Fibroblast of skin of abdomen (primary cell): ENCODE measurements around the gene RNF111.
A peak's percentile ranks its signal among the peaks of the same experiment; 100 is the strongest.
"Not testable (repeated sequence)": the region's sequence is repeated elsewhere in the genome, so short reads cannot be mapped to it uniquely, and the experiment has no call there.

ENCODE experiments used
- DNase-seq: peaks from one replicate; pipeline ENCODE4 v3.0.0-alpha.2; 2013

RNF111 gene

GRCh38 chr15:59060348-59060747 is 72.9 kb downstream of the RNF111 start:
- no peak for DNase-seq

DNA sequence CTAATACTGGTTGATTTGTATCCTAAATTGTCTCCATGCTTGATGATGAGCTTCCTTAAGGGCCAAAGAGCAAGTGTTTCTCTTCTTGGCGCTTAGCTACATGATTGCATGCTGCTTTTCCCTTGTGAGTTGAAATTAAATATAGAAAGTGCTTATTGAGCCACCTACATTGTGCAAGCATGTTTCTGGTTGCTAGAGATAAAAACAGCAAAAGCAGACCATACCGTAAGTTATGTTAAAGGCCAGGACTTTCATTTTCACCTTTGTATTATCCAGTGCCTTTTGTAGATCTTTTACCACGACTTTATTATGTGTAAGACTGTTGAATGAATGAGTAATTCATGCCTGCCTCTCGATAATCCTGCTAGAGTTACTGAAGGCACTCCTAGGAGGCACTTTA is 75.6 kb downstream of the RNF111 start:
- no peak for DNase-seq

GRCh38 chr15:59069430-59069829 is 82.0 kb downstream of the RNF111 start:
- DNase-seq = no peak

GRCh38 chr15:59074607-59075006 is 87.1 kb downstream of the RNF111 start:
- DNase-seq = no peak

DNA sequence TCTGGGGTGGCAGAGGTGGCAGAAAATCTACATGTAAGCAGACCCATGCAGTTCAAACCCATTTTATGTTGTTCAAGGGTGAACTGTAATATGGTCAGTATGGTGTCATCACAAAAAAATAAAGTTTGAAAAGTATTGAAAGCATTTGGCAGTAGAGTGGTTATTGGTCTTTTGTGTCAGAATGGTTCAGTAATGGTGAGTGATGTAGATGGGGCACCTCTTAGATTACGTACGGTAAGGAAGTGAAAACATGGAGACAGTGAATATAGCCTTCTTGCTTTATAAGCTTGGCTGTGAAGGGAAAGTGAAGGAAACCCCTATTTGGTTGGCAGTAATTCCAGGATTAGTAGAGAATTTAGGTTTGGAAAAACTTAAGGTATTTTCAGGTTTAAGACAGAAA is 100.3 kb downstream of the RNF111 start:
- no peak for DNase-seq

DNA sequence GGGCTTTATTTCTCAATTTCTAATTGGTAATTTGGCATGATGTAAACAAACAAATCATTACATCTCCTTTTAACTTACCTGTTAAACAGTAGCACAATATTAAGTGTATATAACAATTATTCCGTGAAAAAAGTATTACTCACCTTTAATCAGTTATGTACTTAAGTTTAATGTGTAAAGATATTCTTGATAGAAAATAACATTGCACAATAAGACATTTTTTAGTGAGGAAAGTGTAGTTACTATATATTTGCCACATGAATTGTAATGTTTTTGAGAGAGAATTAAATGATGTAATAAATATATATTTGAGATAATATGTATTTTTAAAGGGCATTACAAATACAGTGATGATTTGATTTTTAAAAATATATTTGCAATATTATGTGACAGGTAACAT is 106.6 kb downstream of the RNF111 start:
- DNase-seq = no peak

GRCh38 chr15:59096429-59096828 is 109.0 kb downstream of the RNF111 start:
- DNase-seq = no peak

DNA sequence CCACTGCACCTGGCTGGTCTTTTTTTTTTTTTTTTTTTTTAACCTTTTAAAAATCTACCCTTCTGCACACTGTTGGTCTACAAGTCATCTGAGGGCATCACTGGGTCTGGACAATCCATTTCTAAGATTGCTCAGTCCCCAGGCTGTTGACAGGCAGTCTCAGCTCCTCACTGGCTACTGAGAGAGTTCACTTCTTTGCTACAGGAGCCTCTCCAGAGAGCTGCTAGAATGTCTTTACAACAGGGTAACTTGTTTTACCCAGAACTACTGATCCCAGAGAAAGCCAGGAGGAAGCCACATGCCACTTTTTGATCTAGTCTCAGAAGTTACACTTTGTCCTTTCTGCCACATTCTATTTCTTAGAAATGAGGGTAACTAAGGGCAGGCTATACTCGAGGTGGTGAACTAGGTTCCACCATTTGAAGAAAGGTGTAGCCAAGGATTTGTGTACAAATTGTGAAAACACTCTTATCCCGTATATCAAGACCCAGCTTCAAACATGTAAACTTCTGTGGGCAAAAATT is 111.8 kb downstream of the RNF111 start:
- DNase-seq = no peak

GRCh38 chr15:59104602-59104911 is 117.1 kb downstream of the RNF111 start:
- DNase-seq = no peak

DNA sequence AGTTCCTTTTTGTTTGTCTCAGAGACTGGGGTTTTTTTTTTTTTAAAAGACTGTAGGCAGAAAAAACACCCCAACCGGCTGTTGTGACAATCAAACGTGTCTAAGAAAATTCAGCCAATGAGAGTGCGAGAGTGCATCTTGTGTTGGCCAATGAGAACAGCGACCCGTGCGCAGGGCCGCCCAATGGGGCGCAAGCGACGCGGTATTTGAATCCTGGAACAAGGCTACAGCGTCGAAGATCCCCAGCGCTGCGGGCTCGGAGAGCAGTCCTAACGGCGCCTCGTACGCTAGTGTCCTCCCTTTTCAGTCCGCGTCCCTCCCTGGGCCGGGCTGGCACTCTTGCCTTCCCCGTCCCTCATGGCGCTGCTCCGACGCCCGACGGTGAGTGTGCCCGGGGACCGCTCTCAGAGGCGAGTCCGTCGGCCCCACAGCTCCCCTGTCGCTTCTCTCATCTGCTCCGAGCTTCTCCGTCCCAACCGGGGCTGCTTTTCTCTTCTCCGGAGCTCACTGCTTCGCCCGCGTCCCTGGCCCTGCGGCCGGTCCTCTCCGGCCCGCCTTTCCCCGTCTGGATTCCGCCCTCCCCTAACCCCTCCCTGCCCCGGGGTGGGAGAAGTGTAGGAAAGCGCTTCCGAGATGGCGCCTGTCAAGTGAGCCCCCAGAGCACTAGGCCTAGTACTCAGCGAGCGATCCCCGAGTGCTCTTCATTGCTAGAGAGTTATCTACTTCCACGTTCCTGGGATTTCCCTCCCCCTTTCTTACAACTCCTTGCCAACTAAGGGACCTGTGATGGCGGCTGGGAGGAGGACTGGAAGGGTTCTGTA is 117.7 kb downstream of the RNF111 start, which contains the start of gene CCNB2:
Gene CCNB2 (plus strand): TSS at position 235 of the 821 bp plus-strand sequence. CDS start 123 bp downstream, at position 358.
- peak; percentile 92 for DNase-seq

DNA sequence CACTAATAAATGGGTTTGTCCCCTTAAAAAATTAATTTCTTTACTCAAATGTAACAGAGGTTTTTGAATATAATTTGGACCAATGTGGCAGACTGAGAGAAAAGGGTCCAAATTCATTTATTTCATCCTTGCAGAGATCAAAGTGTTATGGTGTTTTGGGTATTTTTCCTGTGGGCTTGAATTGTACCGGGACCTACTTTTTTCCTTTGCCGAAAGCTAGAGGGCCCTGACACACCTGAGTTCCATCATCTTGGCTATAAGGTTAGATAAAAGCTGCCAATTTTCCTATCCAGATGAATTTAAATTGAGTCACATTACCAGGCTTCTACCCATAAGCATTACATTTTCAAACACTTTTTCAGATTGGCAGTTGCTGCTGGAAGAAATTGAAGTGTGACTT is 118.4 kb downstream of the RNF111 start:
- DNase-seq = no peak

DNA sequence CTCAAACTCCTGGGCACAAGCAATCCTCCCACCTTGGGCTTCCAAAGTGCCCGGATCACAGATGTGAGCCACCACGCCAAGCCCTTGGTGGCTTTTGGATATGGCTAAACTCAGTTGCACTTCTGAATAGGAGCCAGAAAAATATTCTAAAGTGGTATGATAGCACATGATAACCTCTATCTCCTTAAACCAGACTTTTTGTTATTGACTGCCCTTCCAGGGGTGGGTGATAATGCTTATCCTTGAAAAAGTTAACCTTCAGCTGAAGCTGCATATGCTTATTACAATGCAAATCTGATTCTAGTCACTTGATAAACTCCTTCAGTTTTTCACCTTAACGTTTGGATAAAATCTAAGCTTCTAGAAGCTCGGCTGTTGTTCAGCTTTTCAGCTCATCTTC is 123.8 kb downstream of the RNF111 start:
- no peak for DNase-seq

GRCh38 chr15:59115047-59115446 is 127.6 kb downstream of the RNF111 start:
- DNase-seq = no peak

- peak; percentile 12 for DNase-seq
Observed at GRCh38 chr15:59116141-59116540, 128.7 kb downstream of the RNF111 start.

- no peak for DNase-seq
Observed at GRCh38 chr15:59116771-59117170, 129.3 kb downstream of the RNF111 start.

DNA sequence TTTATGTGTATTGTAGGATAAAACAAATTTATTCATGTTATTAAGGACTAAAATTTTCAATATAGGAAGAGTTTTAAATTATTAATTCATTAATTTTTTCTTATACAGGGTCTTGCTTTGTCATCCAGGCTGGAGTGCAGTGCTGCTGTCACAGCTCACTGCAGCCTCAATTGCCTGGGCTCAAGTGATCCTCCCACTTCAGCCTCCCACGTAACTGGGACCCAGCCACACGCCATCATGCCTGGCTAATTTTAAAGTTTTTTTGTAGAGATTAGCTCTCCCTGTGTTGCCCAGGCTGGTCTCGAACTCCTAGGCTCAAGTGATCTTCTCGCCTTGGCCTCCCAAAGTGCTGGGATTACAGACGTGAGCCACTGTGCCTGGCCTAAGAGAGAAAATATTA is 132.2 kb downstream of the RNF111 start:
- no peak for DNase-seq

DNA sequence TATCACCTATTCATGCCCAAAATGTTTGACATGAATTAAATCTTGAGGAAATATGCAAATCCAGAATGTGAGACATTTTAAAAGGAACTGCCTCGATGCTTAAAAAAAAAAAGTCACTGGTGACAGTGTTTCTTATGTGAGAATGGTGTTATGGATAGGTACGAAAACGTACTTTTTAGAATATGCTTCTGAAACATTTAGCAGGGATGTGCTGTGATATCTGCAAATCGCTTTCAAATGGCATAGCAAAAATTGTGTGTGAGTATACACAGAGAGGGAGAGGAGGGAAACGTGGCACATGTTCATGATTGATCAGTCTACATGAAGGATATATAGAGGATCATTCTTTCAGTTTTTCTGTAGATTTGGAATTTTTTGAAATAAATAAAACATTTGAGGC is 133.5 kb downstream of the RNF111 start:
- DNase-seq = no peak

- DNase-seq = no peak
Observed at GRCh38 chr15:59124261-59124660, 136.8 kb downstream of the RNF111 start.

DNA sequence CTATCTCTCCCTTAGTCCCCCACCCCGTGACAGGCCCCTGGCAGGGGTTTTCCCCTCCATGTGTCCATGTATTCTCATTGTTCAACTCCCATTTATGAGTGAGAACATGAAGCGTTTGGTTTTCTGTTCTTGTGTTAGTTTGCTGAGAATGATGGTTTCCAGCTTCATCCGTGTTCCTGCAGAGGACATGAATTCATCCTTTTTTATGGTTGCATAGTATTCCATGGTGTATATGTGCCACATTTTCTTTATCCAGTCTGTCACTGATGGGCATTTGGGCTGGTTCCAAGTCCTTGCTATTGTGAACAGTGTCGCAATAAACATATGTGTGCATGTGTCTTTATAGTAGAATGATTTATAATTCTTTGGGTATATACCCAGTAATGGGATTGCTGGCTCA is 138.2 kb downstream of the RNF111 start:
- not testable (repeated sequence) for DNase-seq

DNA sequence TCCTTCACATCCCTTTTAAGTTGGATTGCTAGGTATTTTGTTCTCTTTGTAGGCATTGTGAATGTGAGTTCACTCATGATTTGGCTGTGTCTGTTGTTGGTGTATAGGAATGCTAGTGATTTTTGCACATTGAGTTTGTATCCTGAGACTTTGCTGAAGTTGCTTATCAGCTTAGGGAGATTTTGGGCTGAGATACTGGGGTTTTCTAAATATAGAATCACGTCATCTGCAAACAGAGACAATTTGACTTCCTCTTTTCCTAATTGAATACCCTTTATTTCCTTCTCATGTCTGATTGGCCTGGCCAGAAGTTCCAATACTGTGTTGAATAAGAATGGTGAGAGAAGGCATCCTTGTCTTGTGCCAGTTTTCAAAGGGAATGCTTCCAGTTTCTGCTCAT is 139.8 kb downstream of the RNF111 start:
- DNase-seq = not testable (repeated sequence)

DNA sequence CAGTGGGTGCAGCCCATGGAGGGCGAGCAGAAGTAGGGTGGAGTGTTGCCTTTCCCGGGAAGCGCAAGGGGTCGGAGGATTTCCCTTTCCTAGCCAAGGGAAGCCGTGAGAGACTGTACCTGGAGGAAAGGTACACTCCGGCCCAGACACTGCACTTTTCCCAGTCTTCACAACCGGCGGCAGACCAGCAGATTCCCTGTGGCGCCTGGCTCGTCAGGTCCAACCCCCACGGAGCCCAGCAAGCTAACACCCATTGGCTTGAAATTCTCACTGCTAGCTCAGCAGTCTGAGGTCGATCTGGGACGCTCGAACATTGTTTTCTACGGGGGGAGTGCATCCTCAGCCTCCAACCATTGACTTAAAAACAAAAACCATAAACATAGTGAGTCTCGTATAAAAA is 144.0 kb downstream of the RNF111 start:
- no peak for DNase-seq

GRCh38 chr15:59131969-59132562 is 144.6 kb downstream of the RNF111 start:
- DNase-seq = no peak

- DNase-seq = no peak
Observed at GRCh38 chr15:59133929-59134427, 146.5 kb downstream of the RNF111 start.

DNA sequence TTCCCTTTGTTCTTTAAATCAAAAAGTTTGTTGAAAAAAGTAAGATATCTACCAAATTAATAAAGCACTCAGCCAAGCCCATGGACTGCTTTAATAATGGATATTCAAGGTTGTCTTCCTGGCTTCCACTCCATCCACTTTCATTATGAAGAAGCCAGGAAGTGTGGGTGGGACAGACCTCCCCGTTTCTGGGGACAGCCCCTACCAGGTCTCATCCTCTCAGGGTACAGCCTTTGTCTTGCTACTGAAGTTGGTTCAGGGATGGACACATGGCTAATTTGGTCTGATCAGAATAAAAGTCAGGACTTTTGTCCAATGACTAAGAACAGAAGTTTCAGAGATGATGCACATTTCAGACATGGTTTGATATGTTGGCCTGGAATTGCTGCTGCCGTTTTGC is 150.1 kb downstream of the RNF111 start:
- DNase-seq = no peak
